ENCODE results near the gene DLGAP1. TPM values are rescaled to one million over a fixed set of nuclear protein-coding genes. Genes with fewer than 3 reads are reported as not detected.
A peak's percentile ranks its signal among the peaks of the same experiment; 100 is the strongest.

The DLGAP1 gene
- total RNA-seq, 1 experiment from 2014 or later, result not detected

DNA sequence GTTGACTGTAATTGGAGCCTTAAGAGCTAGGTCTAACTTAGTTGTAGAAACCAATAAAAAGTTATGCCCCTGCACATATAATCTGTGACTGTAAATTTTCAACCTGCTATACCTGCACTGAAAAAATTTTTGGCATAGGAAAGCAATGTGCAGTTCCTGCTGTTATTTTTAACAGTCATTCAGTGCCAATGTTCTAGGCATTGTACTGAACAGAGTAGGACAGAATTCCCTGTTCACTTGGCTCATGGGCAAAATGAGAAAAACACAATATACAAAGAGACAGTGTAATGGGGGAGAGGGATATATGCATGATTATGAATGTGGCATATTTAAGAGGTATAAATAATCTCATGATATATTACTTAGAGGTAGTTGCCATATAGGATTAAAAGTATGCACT is 547.2 kb downstream of the DLGAP1 start:
- TF ChIP-seq, protein P1, sequence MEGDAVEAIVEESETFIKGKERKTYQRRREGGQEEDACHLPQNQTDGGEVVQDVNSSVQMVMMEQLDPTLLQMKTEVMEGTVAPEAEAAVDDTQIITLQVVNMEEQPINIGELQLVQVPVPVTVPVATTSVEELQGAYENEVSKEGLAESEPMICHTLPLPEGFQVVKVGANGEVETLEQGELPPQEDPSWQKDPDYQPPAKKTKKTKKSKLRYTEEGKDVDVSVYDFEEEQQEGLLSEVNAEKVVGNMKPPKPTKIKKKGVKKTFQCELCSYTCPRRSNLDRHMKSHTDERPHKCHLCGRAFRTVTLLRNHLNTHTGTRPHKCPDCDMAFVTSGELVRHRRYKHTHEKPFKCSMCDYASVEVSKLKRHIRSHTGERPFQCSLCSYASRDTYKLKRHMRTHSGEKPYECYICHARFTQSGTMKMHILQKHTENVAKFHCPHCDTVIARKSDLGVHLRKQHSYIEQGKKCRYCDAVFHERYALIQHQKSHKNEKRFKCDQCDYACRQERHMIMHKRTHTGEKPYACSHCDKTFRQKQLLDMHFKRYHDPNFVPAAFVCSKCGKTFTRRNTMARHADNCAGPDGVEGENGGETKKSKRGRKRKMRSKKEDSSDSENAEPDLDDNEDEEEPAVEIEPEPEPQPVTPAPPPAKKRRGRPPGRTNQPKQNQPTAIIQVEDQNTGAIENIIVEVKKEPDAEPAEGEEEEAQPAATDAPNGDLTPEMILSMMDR (IDR thresholded peaks at IDR 0.05; ENCODE audit: unreplicated experiment), result no peak
- H3K4me1 Mint-ChIP-seq (ENCODE audit: insufficient read depth, unreplicated experiment), result peaks cover 8% of the 10 kb centered on the region
- H3K27me3 Mint-ChIP-seq (ENCODE audit: insufficient read depth, unreplicated experiment), result no peaks in the 10 kb centered on the region
- POLR2A ChIA-PET, result no interaction called here
- H3K9me3 Mint-ChIP-seq (ENCODE audit: unreplicated experiment), result no peaks in the 10 kb centered on the region
- CTCF ChIA-PET, result no interaction called here
- H3K4me3 Mint-ChIP-seq (ENCODE audit: unreplicated experiment), result no peak overlapping the region
- H3K27ac Mint-ChIP-seq (ENCODE audit: low read depth, unreplicated experiment), result no peak overlapping the region
- DNase-seq (ENCODE audit: unreplicated experiment), result no peak
- intact Hi-C loops (cut with micrococcal nuclease), result no loop called here
- no peaks in the 10 kb centered on the region for H3K36me3 Mint-ChIP-seq (ENCODE audit: insufficient read depth, unreplicated experiment)
- no TSS peak for BruUV-seq (replicated peaks)

DNA sequence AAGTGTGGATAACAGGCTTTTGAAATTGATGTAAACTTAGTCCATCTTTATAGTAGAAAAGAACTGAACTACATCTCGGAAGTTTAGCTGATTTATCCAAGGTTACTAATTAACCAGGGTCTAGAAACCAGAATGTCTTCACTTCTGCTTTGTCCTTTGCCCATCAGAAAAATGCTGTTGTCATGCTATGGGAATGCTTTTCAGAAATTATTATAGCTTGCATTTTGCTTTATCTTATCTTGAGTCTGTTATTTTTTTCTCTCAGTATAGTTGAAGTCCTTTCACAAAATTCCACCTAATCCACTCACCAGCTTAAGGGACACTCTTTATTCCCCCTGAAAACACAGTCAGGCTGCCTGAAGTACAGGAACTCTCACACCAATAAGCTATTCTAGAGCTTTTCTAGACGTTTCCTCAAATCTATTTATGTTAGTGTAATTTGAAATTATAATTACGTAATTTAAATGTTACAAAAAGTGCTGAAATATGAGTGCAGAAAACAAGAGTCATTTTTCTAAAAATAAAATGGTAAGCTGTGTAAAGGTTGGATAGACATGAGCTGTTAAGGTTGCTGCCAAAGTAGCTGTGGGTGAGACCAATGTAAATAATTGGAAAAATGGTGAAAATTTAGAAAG is 548.9 kb downstream of the DLGAP1 start:
- intact Hi-C loops (cut with micrococcal nuclease), result no loop called here
- no peak overlapping the region for H3K27ac Mint-ChIP-seq (ENCODE audit: low read depth, unreplicated experiment)
- ChIA-PET CTCF (interaction anchor here (0.5 to 0.7 kb wide), 2 partner anchors 39 to 135 kb away, joined by 4 to 5 read pairs; no protein-coding TSS in a partner anchor), POLR2A (interaction anchor here (0.6 to 1.2 kb wide), 3 partner anchors 11 to 135 kb away, joined by 3 to 4 read pairs (median 3); no protein-coding TSS in a partner anchor)
- no peaks in the 10 kb centered on the region for H3K9me3 Mint-ChIP-seq (ENCODE audit: unreplicated experiment)
- H3K27me3 Mint-ChIP-seq (ENCODE audit: insufficient read depth, unreplicated experiment), result no peaks in the 10 kb centered on the region
- H3K4me3 Mint-ChIP-seq (ENCODE audit: unreplicated experiment), result no peak overlapping the region
- no peak for DNase-seq (ENCODE audit: unreplicated experiment)
- BruUV-seq (replicated peaks), result no TSS peak
- TF ChIP-seq, protein P1 (IDR thresholded peaks at IDR 0.05; ENCODE audit: unreplicated experiment), result no peak
- H3K4me1 Mint-ChIP-seq (ENCODE audit: insufficient read depth, unreplicated experiment), result peaks cover 12% of the 10 kb centered on the region
- no peaks in the 10 kb centered on the region for H3K36me3 Mint-ChIP-seq (ENCODE audit: insufficient read depth, unreplicated experiment)

DNA sequence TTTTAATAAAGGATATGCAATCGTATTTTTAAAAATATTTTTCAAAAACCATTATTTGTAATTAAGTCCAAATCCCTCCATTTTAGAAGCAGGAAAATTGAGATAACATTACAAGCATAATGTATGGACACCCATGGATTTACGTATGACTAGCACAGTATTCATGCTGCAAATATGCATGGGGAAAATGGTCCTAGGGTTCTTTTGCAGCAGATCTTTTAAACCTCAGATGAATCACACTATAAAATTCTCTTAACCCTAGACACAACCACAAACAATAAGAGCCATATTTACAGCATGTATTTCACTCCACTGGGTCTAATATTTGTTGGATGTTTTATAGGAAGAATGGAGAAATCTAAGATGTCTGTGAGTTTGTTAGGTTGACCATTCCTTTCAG is 551.8 kb downstream of the DLGAP1 start:
- peak; percentile 33 for DNase-seq (ENCODE audit: unreplicated experiment)
- H3K27ac Mint-ChIP-seq (ENCODE audit: low read depth, unreplicated experiment), result no peak overlapping the region
- H3K27me3 Mint-ChIP-seq (ENCODE audit: insufficient read depth, unreplicated experiment), result no peaks in the 10 kb centered on the region
- H3K4me1 Mint-ChIP-seq (ENCODE audit: insufficient read depth, unreplicated experiment), result peaks cover 12% of the 10 kb centered on the region
- TF ChIP-seq, protein P1 (IDR thresholded peaks at IDR 0.05; ENCODE audit: unreplicated experiment), result no peak
- ChIA-PET CTCF (interaction anchor here (0.6 to 1.4 kb wide), 5 partner anchors 13 to 522 kb away, joined by 3 to 8 read pairs (median 5); no protein-coding TSS in a partner anchor), POLR2A (interaction anchor here (1.3 kb wide), 2 partner anchors 9 to 14 kb away, joined by 3 read pairs; no protein-coding TSS in a partner anchor)
- no peak overlapping the region for H3K4me3 Mint-ChIP-seq (ENCODE audit: unreplicated experiment)
- BruUV-seq (replicated peaks), result no TSS peak
- H3K9me3 Mint-ChIP-seq (ENCODE audit: unreplicated experiment), result no peaks in the 10 kb centered on the region
- intact Hi-C loops (cut with micrococcal nuclease), result no loop called here
- H3K36me3 Mint-ChIP-seq (ENCODE audit: insufficient read depth, unreplicated experiment), result no peaks in the 10 kb centered on the region

DNA sequence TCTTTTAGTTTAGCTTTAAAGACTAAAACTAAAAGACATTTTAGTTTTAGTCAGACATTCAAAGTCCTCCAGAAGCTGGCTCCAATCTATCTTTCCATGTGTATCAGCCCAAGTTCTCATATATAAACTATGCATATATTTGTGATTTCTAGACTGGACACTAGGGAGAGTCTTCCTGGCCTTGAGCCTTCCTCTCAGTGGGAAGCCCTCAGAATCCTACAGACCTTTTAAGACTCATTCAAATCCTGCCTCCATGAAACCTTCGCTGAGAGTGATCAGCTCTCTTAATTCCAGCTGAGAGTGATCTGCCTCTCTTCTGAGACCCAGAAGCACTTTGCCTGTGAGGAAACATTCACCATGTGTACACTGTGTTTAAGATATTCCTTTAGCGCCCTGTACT is 552.4 kb downstream of the DLGAP1 start:
- intact Hi-C loops (cut with micrococcal nuclease), result no loop called here
- BruUV-seq (replicated peaks), result no TSS peak
- no peaks in the 10 kb centered on the region for H3K36me3 Mint-ChIP-seq (ENCODE audit: insufficient read depth, unreplicated experiment)
- CTCF ChIA-PET, result interaction anchor here (1.0 to 1.5 kb wide), 6 partner anchors 14 to 131 kb away, joined by 3 to 8 read pairs (median 5); no protein-coding TSS in a partner anchor
- no peak overlapping the region for H3K4me3 Mint-ChIP-seq (ENCODE audit: unreplicated experiment)
- H3K27me3 Mint-ChIP-seq (ENCODE audit: insufficient read depth, unreplicated experiment), result no peaks in the 10 kb centered on the region
- H3K9me3 Mint-ChIP-seq (ENCODE audit: unreplicated experiment), result no peaks in the 10 kb centered on the region
- POLR2A ChIA-PET, result interaction anchor here (1.3 kb wide), 2 partner anchors 8 to 13 kb away, joined by 3 read pairs; no protein-coding TSS in a partner anchor
- TF ChIP-seq, protein P1 (IDR thresholded peaks at IDR 0.05; ENCODE audit: unreplicated experiment), result no peak
- peaks cover 12% of the 10 kb centered on the region for H3K4me1 Mint-ChIP-seq (ENCODE audit: insufficient read depth, unreplicated experiment)
- H3K27ac Mint-ChIP-seq (ENCODE audit: low read depth, unreplicated experiment), result no peak overlapping the region
- DNase-seq (ENCODE audit: unreplicated experiment), result no peak
